HepG2 (cell line): ENCODE measurements around the gene SNRNP27. TPM values are rescaled to one million over a fixed set of nuclear protein-coding genes. Genes with fewer than 3 reads are reported as not detected.

ENCODE experiments used
- ATAC-seq: fragments of 200-7000 bp; cut with Tn5 transposase; 3 replicates; pipeline ENCODE4 v1.9.1; 2020; ENCODE audit warnings: mild to moderate bottlenecking, moderate library complexity
- BruUV-seq: library from RNA; stranded (reverse); fragments of 400-500 nt; replicated peaks from 2 replicates; lab custom pipeline; 2021; lab: Mats Ljungman, UMichigan
- CTCF ChIA-PET: fragments of 300-600 bp; formaldehyde crosslinking; extraction: SDS; loops from one replicate; lab custom pipeline; 2021; ENCODE audit warnings: low total read pairs, inconsistent platforms, low intra/inter-chr PET ratio; lab: Yijun Ruan, JAX
- POLR2A ChIA-PET: fragments of 350-600 bp; sonication (Branson Sonifier 250); formaldehyde crosslinking; loops from one replicate; lab custom pipeline; 2020; ENCODE audit warnings: antibody characterized with exemption, inconsistent platforms; lab: Yijun Ruan, JAX
- DNase-seq: peaks from one replicate; pipeline ENCODE4 v3.0.0-alpha.2; 2015; ENCODE audit warnings: low spot score
- FAIRE-seq: peaks from 3 replicates; lab custom pipeline; 2011; peaks lifted over from hg19 to GRCh38; lab: Jason Lieb, UNC
- H2AFZ ChIP-seq: one replicate; pipeline ENCODE4 v1.6.1; 2011; ENCODE audit warnings: low read length, inconsistent platforms
- H3K27ac ChIP-seq: fragments of 300-600 bp; 3 replicates; pipeline ENCODE4 v1.8.0; 2011; ENCODE audit warnings: mixed run types, mild to moderate bottlenecking, mixed read lengths, low read length, inconsistent platforms; ENCODE audit not compliant: insufficient read depth; ENCODE audit errors: extremely low read length
- H3K27me3 ChIP-seq, 2 experiments: fragments of 200-600 bp in 1 of 2; 2 replicates in 1 of 2; 3 replicates in 1 of 2; pipeline versions ENCODE4 v1.6.0 to v1.8.0; 2011; ENCODE audit warnings: low read length in 2 of 2, mild to moderate bottlenecking in 2 of 2, moderate library complexity in 2 of 2, inconsistent platforms in 1 of 2; ENCODE audit not compliant: insufficient read depth in 2 of 2, control insufficient read depth in 1 of 2
- H3K36me3 ChIP-seq, 2 experiments: fragments of 200-600 bp in 1 of 2; replicated peaks in 1 of 2; 2 replicates in 1 of 2; 3 replicates in 1 of 2; pipeline versions ENCODE4 v1.5.1 to v1.8.0; 2011; ENCODE audit warnings: low read length in 2 of 2, inconsistent platforms in 1 of 2; ENCODE audit not compliant: insufficient read depth in 2 of 2, control insufficient read depth in 1 of 2
- H3K4me1 ChIP-seq: 2 replicates; pipeline ENCODE4 v1.5.1; 2012; ENCODE audit warnings: low read length, inconsistent platforms; ENCODE audit not compliant: insufficient read depth
- H3K4me2 ChIP-seq: 2 replicates; pipeline ENCODE4 v1.6.0; 2011; ENCODE audit warnings: low read depth, low read length, inconsistent platforms
- H3K4me3 ChIP-seq, 3 experiments: fragments of 200-600 bp in 1 of 3; sonication (generic), shearing (Covaris generic) in 1 of 3; replicated peaks in 1 of 3; 2 replicates each; pipeline ENCODE4 v1.5.1; 2011 to 2016; ENCODE audit warnings: low read length in 3 of 3, inconsistent platforms in 2 of 3, low read depth in 2 of 3, mild to moderate bottlenecking in 2 of 3, control low read depth in 1 of 3, mixed read lengths in 1 of 3; ENCODE audit not compliant: insufficient read depth in 1 of 3
- H3K79me2 ChIP-seq: one replicate; pipeline ENCODE4 v1.6.1; 2011; ENCODE audit warnings: low read length, inconsistent platforms; ENCODE audit not compliant: insufficient read depth
- H3K9ac ChIP-seq: 2 replicates; pipeline ENCODE4 v1.6.0; 2011; ENCODE audit warnings: mild to moderate bottlenecking, low read depth, low read length, inconsistent platforms; ENCODE audit not compliant: insufficient read depth
- H3K9me3 ChIP-seq: 2 replicates; pipeline ENCODE4 v1.5.1; 2012; ENCODE audit warnings: mild to moderate bottlenecking, low read length
- H4K20me1 ChIP-seq: 2 replicates; pipeline ENCODE4 v1.6.0; 2011; ENCODE audit warnings: inconsistent platforms, mild to moderate bottlenecking, low read length, moderate library complexity; ENCODE audit not compliant: insufficient read depth
- ARNTL ChIP-seq: sonication (generic); formaldehyde crosslinking; IDR thresholded peaks from 2 replicates; pipeline ENCODE4 v1.4.0; 2020; ENCODE audit warnings: mild to moderate bottlenecking, missing genetic modification reagents
- BRCA1 ChIP-seq: sonication (generic); formaldehyde crosslinking; IDR thresholded peaks from 2 replicates; pipeline ENCODE4 v1.4.0; 2020; ENCODE audit warnings: missing genetic modification reagents
- E2F5 ChIP-seq: sonication (generic); formaldehyde crosslinking; conservative IDR thresholded peaks from 2 replicates; pipeline ENCODE4 v1.4.0; 2020; ENCODE audit warnings: missing genetic modification reagents
- KDM2A ChIP-seq: sonication (generic); formaldehyde crosslinking; IDR thresholded peaks from 2 replicates; pipeline ENCODE4 v1.4.0; 2020; ENCODE audit warnings: low read depth, missing genetic modification reagents, borderline replicate concordance
- KMT2A ChIP-seq: sonication (generic); formaldehyde crosslinking; IDR thresholded peaks from 2 replicates; pipeline ENCODE4 v1.4.0; 2020; ENCODE audit warnings: missing genetic modification reagents
- RFX3 ChIP-seq: IDR thresholded peaks from 2 replicates; pipeline ENCODE4 v1.6.1; 2016; ENCODE audit warnings: missing biosample characterization, missing genetic modification reagents
- SIX4 ChIP-seq: sonication (generic); formaldehyde crosslinking; IDR thresholded peaks from 2 replicates; pipeline ENCODE4 v1.4.0; 2020; ENCODE audit warnings: missing genetic modification reagents
- SP5 ChIP-seq: IDR thresholded peaks from 2 replicates; pipeline ENCODE4 v1.6.1; 2016; ENCODE audit warnings: low read depth, borderline replicate concordance
- SSRP1 ChIP-seq: IDR thresholded peaks from 2 replicates; pipeline ENCODE4 v1.6.1; 2016; ENCODE audit warnings: control low read depth
- ZNF230 ChIP-seq: sonication (generic); formaldehyde crosslinking; IDR thresholded peaks from 2 replicates; pipeline ENCODE4 v1.4.0; 2020; ENCODE audit warnings: mild to moderate bottlenecking, missing genetic modification reagents
- ZNF781 ChIP-seq: sonication (generic); formaldehyde crosslinking; IDR thresholded peaks from 2 replicates; pipeline ENCODE4 v1.5.1; 2020; ENCODE audit warnings: borderline replicate concordance, mild to moderate bottlenecking, missing genetic modification reagents; ENCODE audit errors: not compliant biosample characterization
- ZNF883 ChIP-seq: sonication (generic); formaldehyde crosslinking; IDR thresholded peaks from 2 replicates; pipeline ENCODE4 v1.5.1; 2020; ENCODE audit warnings: mild to moderate bottlenecking, missing genetic modification reagents; ENCODE audit errors: not compliant biosample characterization
- ZSCAN12 ChIP-seq: sonication (generic); formaldehyde crosslinking; IDR thresholded peaks from 2 replicates; pipeline ENCODE4 v1.9.0; 2021; ENCODE audit warnings: mild to moderate bottlenecking, missing genetic modification reagents
- WGBS: methylation state at CpG from one replicate; pipeline ENCODE4 v1.1.6; 2017; ENCODE audit warnings: low lambda C conversion rate; 5-methylcytosine and 5-hydroxymethylcytosine counted together
- in situ Hi-C: cut with HindIII; loops from 2 replicates; pipeline ENCODE4 v1.10.0; 2017; ENCODE audit warnings: low pct_unique_long_range_greater_than_20kb; ENCODE audit not compliant: extremely low pct_ligation_motif_present
- intact Hi-C: fragments of 100-400 bp; cut with micrococcal nuclease; formaldehyde crosslinking; loops from one replicate; pipeline ENCODE4 v1.10.0; 2022; ENCODE audit not compliant: unreplicated experiment
- polyA plus RNA-seq, 8 experiments: library from polyadenylated mRNA; depleted of rRNA in 3 of 8; stranded (reverse) in 7 of 8; unstranded in 1 of 8; fragments of >200 nt; fragmentation: Illumina TruSeq in 4 of 8; extraction: Trizol in 4 of 8; gene quantifications; 2 replicates each; pipeline versions ENCODE4 v1.2.1 to v1.2.3, GENCODE V29; 2011 to 2016; ENCODE audit warnings: low read depth in 4 of 8, missing spikeins in 1 of 8, mixed read lengths in 1 of 8; ENCODE audit not compliant: insufficient read depth in 1 of 8
- total RNA-seq, 5 experiments: library from RNA; depleted of rRNA; stranded (reverse); fragments of >200 nt; fragmentation: Illumina TruSeq; extraction: Trizol; gene quantifications; 2 replicates each; pipeline ENCODE4 v1.2.3, GENCODE V29; 2016; ENCODE audit warnings: low read depth in 1 of 5
- TF ChIP-seq, protein P1 (sequence below): sonication (generic); formaldehyde crosslinking; IDR thresholded peaks from 2 replicates; pipeline ENCODE4 v1.9.0; 2021; ENCODE audit warnings: missing genetic modification reagents, borderline replicate concordance
- TF ChIP-seq, protein P2 (sequence below): fragments of 450-650 bp; IDR thresholded peaks from 2 replicates; pipeline ENCODE4 v1.6.1; 2016

SNRNP27 gene
- total and polyA plus RNA-seq, 2 of the 13 experiments (the other 11 are each of a cell fraction or from before 2014, with no cell fraction given): 49.8 to 54.6 TPM

DNA sequence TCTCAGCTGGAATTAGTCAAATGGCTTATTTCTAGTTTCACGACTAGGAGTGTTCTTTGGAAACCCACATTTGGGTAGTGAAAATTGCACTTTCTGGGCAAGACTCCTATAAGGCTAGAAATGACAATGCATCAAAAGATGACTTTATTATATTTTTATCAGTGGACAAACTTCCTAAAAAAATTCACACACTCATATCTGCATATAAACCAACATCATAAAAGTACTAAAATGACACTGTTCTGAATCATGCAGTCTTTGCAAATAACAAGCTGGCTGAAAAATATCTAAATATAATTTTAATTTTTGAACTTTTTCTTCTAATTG lies 38.8 kb downstream of the SNRNP27 start:
- H3K9ac ChIP-seq: no peak overlapping the region
- TF ChIP-seq ZNF230 (no peak), ZNF883 (CRISPR knock-in tag) (no peak), BRCA1 (CRISPR knock-in tag) (no peak), ZSCAN12 (CRISPR knock-in tag) (no peak), KMT2A (no peak)
- TF ChIP-seq, protein P1, sequence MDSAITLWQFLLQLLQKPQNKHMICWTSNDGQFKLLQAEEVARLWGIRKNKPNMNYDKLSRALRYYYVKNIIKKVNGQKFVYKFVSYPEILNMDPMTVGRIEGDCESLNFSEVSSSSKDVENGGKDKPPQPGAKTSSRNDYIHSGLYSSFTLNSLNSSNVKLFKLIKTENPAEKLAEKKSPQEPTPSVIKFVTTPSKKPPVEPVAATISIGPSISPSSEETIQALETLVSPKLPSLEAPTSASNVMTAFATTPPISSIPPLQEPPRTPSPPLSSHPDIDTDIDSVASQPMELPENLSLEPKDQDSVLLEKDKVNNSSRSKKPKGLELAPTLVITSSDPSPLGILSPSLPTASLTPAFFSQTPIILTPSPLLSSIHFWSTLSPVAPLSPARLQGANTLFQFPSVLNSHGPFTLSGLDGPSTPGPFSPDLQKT: no peak
- FAIRE-seq (no peak), DNase-seq (no peak), ATAC-seq (no peak)
- WGBS: 100% methylated on average over 1 of the region's 1 CpG
- no peak overlapping the region for H2AFZ ChIP-seq
- H3K4me1 ChIP-seq: peaks cover 38% of the 10 kb centered on the region
- H3K27ac ChIP-seq: no peak overlapping the region
- H3K4me2 ChIP-seq: no peak overlapping the region
- no peaks in the 10 kb centered on the region for H4K20me1 ChIP-seq
- H3K4me3 ChIP-seq: no peak overlapping the region
- intact Hi-C loops (no loop called here), in situ Hi-C loops (no loop called here)
- H3K36me3 ChIP-seq: peaks cover 15 to 26% of the 10 kb centered on the region in 2 experiments
- ChIA-PET POLR2A (interaction anchor here (1.0 to 7.5 kb wide), 3 partner anchors 13 to 188 kb away, joined by 3 to 104 read pairs (median 22); partner anchors contain the start of gene MXD1), CTCF (no interaction called here)
- no peaks in the 10 kb centered on the region for H3K79me2 ChIP-seq
- H3K27me3 ChIP-seq: no peaks in the 10 kb centered on the region
- H3K9me3 ChIP-seq: no peaks in the 10 kb centered on the region
- no TSS peak for BruUV-seq

DNA sequence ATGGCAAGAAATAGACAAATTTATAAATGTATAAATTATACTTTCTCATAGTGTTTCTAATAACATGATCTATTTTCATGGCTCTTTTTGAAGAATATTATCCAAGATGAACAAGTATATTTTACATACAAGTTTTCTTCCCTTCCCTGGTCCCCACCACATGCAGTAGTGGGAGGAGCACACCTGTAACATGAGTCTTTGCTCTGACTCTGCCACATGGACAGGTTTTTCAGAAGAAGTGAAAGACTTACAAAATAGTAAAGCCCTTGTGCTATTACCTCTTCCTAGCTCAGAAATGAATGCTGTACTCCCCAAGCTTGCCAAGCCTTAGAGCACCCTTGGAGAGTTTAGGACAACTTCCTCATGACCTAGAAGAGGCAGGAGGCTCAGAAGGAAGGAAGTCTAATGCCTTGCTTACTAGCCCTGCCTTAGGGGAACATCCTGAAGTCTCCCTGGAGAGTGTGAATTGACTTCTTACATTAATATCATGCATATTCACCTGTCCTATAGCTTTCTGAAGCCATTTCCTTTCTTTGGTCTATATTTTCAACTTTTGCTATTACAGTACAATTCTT lies 39.6 kb downstream of the SNRNP27 start:
- H2AFZ ChIP-seq: no peak overlapping the region
- CTCF ChIA-PET: no interaction called here
- no peak for FAIRE-seq
- peaks cover 34% of the 10 kb centered on the region for H3K4me1 ChIP-seq
- ATAC-seq: peak; percentile 50
- POLR2A ChIA-PET: interaction anchor here (0.6 to 7.5 kb wide), 8 partner anchors 12 to 360 kb away, joined by 3 to 104 read pairs (median 4); partner anchors contain the start of genes MXD1 and SNRPG
- no peaks in the 10 kb centered on the region for H4K20me1 ChIP-seq
- peaks cover 18 to 33% of the 10 kb centered on the region in 2 experiments for H3K36me3 ChIP-seq
- H3K27me3 ChIP-seq: no peaks in the 10 kb centered on the region
- H3K27ac ChIP-seq: peak overlapping the region; percentile 55
- H3K9ac ChIP-seq: peak overlapping the region; percentile 24; the same call in 1 of the 2 replicates
- BruUV-seq: no TSS peak
- H3K4me2 ChIP-seq: peak overlapping the region; percentile 57
- no peaks in the 10 kb centered on the region for H3K9me3 ChIP-seq
- no peak for DNase-seq
- no peaks in the 10 kb centered on the region for H3K79me2 ChIP-seq
- peak overlapping the region in 1 of 3 experiments; percentile 13; a peak in 1 of 6 replicates for H3K4me3 ChIP-seq
- TF ChIP-seq, protein P2, sequence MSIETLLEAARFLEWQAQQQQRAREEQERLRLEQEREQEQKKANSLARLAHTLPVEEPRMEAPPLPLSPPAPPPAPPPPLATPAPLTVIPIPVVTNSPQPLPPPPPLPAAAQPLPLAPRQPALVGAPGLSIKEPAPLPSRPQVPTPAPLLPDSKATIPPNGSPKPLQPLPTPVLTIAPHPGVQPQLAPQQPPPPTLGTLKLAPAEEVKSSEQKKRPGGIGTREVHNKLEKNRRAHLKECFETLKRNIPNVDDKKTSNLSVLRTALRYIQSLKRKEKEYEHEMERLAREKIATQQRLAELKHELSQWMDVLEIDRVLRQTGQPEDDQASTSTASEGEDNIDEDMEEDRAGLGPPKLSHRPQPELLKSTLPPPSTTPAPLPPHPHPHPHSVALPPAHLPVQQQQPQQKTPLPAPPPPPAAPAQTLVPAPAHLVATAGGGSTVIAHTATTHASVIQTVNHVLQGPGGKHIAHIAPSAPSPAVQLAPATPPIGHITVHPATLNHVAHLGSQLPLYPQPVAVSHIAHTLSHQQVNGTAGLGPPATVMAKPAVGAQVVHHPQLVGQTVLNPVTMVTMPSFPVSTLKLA: no peak
- peak; percentile 11; the same call in 1 of the 2 replicates for TF ChIP-seq KDM2A
- no peak for TF ChIP-seq ZNF781 (CRISPR knock-in tag)
- peak; percentile 49; the same call in 1 of the 2 replicates for TF ChIP-seq SP5
- TF ChIP-seq ARNTL: 0 out of 2 replicates have a peak, but pooled peaks have one; percentile 26
- no peak for TF ChIP-seq RFX3 (CRISPR knock-in tag)
- no peak for TF ChIP-seq E2F5
- peak; percentile 29; the same call in 1 of the 2 replicates for TF ChIP-seq SIX4 (CRISPR knock-in tag)
- TF ChIP-seq SSRP1 (CRISPR knock-in tag): 0 out of 2 replicates have a peak, but pooled peaks have one; percentile 16
- intact Hi-C loops: no loop called here
- in situ Hi-C loops: no loop called here
